Mesendoderm (in vitro differentiated cells): Measurements from ENCODE around the gene EGFR.

ENCODE experiments used
- DNase-seq: peaks from one replicate; pipeline ENCODE4 v3.0.0; 2013
- H2AK5ac ChIP-seq: 2 replicates; pipeline ENCODE4 v1.6.1; 2013; ENCODE audit warnings: low read length, inconsistent platforms
- H2BK120ac ChIP-seq: 2 replicates; pipeline ENCODE4 v1.6.1; 2013; ENCODE audit warnings: low read depth, mild to moderate bottlenecking, low read length, moderate library complexity, mixed read lengths
- H2BK15ac ChIP-seq: replicated peaks from 2 replicates; pipeline ENCODE4 v1.6.1; 2013; ENCODE audit warnings: low read depth, mild to moderate bottlenecking, moderate library complexity
- H2BK5ac ChIP-seq: 2 replicates; pipeline ENCODE4 v1.6.1; 2013; ENCODE audit warnings: low read length, inconsistent platforms
- H3K18ac ChIP-seq: 2 replicates; pipeline ENCODE4 v1.6.1; 2013; ENCODE audit warnings: mild to moderate bottlenecking, low read length, mixed read lengths
- H3K23ac ChIP-seq: one replicate; pipeline ENCODE4 v1.6.1; 2013; ENCODE audit warnings: low read length
- H3K27ac ChIP-seq: 2 replicates; pipeline ENCODE4 v1.5.1; 2013; ENCODE audit warnings: low read depth, mild to moderate bottlenecking, inconsistent platforms, low read length, moderate library complexity
- H3K27me3 ChIP-seq: 2 replicates; pipeline ENCODE4 v1.6.1; 2013; ENCODE audit warnings: low read length, control low read depth, mild to moderate bottlenecking, inconsistent platforms; ENCODE audit not compliant: insufficient read depth, poor library complexity
- H3K36me3 ChIP-seq: 2 replicates; pipeline ENCODE4 v1.6.1; 2013; ENCODE audit warnings: low read length, inconsistent platforms; ENCODE audit not compliant: control insufficient read depth, insufficient read depth
- H3K4ac ChIP-seq: one replicate; pipeline ENCODE4 v1.6.1; 2013; ENCODE audit warnings: low read depth, mild to moderate bottlenecking, low read length, moderate library complexity
- H3K4me1 ChIP-seq: 2 replicates; pipeline ENCODE4 v1.6.1; 2013; ENCODE audit warnings: low read depth, low read length, inconsistent platforms; ENCODE audit not compliant: control insufficient read depth
- H3K4me2 ChIP-seq: 2 replicates; pipeline ENCODE4 v1.6.1; 2013; ENCODE audit warnings: low read length
- H3K4me3 ChIP-seq: 2 replicates; pipeline ENCODE4 v1.5.1; 2013; ENCODE audit warnings: mild to moderate bottlenecking, low read length
- H3K56ac ChIP-seq: one replicate; pipeline ENCODE4 v1.6.1; 2013; ENCODE audit warnings: low read length
- H3K79me1 ChIP-seq: 2 replicates; pipeline ENCODE4 v1.6.1; 2013; ENCODE audit warnings: low read length, inconsistent platforms
- H3K79me2 ChIP-seq: 2 replicates; pipeline ENCODE4 v1.6.1; 2013; ENCODE audit warnings: mild to moderate bottlenecking, low read length; ENCODE audit not compliant: control insufficient read depth, insufficient read depth
- H3K9ac ChIP-seq: 2 replicates; pipeline ENCODE4 v1.6.1; 2013; ENCODE audit warnings: low read length, inconsistent platforms
- H4K5ac ChIP-seq: one replicate; pipeline ENCODE4 v1.6.1; 2013; ENCODE audit warnings: low read length
- H4K8ac ChIP-seq: one replicate; pipeline ENCODE4 v1.6.1; 2013; ENCODE audit warnings: low read depth, mild to moderate bottlenecking, control low read depth, low read length, moderate library complexity
- WGBS: extraction: QIAGEN DNeasy Blood & Tissue Kit; methylation state at CpG from one replicate; pipeline ENCODE4 v1.1.7; 2013; ENCODE audit warnings: low lambda C conversion rate, missing lambda C conversion rate; ENCODE audit not compliant: insufficient coverage; ENCODE audit errors: extremely low coverage; 5-methylcytosine and 5-hydroxymethylcytosine counted together

EGFR gene

DNA sequence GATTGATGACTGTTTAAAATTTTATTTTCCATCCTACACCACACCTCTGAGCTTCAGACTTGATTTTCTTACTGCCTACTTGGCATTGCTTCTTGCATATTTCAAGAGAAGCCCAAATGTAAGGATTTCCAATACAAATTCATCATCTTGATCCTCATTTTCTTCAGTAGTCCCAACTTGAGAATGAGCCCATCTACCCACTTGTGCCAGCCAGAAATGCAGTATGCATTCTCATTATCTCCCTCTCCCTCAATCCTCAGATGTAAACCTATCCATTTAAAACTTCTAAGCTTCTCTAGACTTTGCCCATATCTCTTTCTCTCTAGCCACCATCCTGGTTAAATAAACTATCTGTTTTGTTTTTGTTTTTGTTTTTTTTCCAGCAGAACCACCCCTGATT, 22.4 kb upstream of the EGFR start:
- no peak overlapping the region for H3K4me2 ChIP-seq
- H3K27ac ChIP-seq: no peak overlapping the region

GRCh38 chr7:55004579-55004978, 14.2 kb upstream of the EGFR start:
- H2BK15ac ChIP-seq: no peak overlapping the region
- H3K36me3 ChIP-seq: no peaks in the 10 kb centered on the region
- no peak overlapping the region for H4K8ac ChIP-seq
- H3K27ac ChIP-seq: no peak overlapping the region
- H2AK5ac ChIP-seq: no peak overlapping the region
- H3K79me2 ChIP-seq: no peaks in the 10 kb centered on the region
- no peak overlapping the region for H3K4me2 ChIP-seq
- WGBS: no CpG with 5 or more reads among the region's 29 CpGs
- no peaks in the 10 kb centered on the region for H3K27me3 ChIP-seq
- DNase-seq: no peak
- no peaks in the 10 kb centered on the region for H3K79me1 ChIP-seq
- no peak overlapping the region for H2BK5ac ChIP-seq
- no peaks in the 10 kb centered on the region for H3K4me1 ChIP-seq
- H2BK120ac ChIP-seq: no peak overlapping the region
- no peak overlapping the region for H3K4ac ChIP-seq
- H3K9ac ChIP-seq: no peak overlapping the region
- no peak overlapping the region for H3K23ac ChIP-seq
- no peak overlapping the region for H3K4me3 ChIP-seq
- no peak overlapping the region for H4K5ac ChIP-seq
- no peak overlapping the region for H3K18ac ChIP-seq
- H3K56ac ChIP-seq: no peak overlapping the region

More for the DNA sequence above, 22.4 kb upstream of the EGFR start:
- Histone ChIP-seq H4K8ac (no peak overlapping the region), H3K79me2 (no peaks in the 10 kb centered on the region), H3K56ac (no peak overlapping the region), H2BK120ac (no peak overlapping the region), H4K5ac (no peak overlapping the region), H2AK5ac (no peak overlapping the region), H2BK5ac (no peak overlapping the region), H3K9ac (no peak overlapping the region), H3K27me3 (no peaks in the 10 kb centered on the region), H3K23ac (no peak overlapping the region), H3K4me3 (no peak overlapping the region), H3K4ac (no peak overlapping the region), H2BK15ac (no peak overlapping the region), H3K4me1 (no peaks in the 10 kb centered on the region), H3K36me3 (no peaks in the 10 kb centered on the region), H3K79me1 (no peaks in the 10 kb centered on the region), H3K18ac (no peak overlapping the region)
- no peak for DNase-seq

DNA sequence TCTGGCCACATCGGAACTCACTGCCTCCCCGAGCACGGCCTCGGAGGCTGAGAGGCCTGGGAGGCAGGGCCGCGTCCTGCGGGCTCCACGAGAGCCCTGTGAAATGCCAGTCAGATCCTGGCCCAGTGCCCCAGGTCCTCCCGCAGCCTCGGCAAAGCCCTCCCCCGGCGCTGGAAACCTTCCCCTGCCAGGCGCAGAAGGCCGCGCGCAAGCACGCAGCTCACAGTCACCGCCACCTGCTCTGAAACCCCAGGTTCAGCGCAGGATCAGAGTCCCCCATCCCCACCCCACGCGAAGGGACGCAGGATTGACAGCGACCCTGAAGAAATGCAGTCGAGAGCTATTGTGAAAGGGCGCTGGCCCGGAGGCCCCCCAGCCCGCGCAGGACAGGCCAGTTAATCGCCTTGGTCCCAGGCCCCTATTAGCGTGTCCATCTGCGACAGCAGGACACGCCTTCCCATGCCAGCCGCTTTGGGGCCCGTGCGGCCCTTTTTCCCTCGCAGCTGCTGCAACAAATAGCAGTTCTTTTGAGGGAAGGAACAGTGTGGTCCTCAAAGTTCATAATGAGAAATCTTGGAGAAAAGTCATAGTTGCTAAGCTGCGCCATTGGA, 13.5 kb upstream of the EGFR start:
- peak overlapping the region; percentile 86 for H3K23ac ChIP-seq
- WGBS: no CpG with 5 or more reads among the region's 37 CpGs

GRCh38 chr7:55006499-55006898, 12.3 kb upstream of the EGFR start:
- Histone ChIP-seq H4K5ac (no peak overlapping the region), H4K8ac (no peak overlapping the region), H2AK5ac (no peak overlapping the region), H3K9ac (no peak overlapping the region), H2BK120ac (no peak overlapping the region), H2BK15ac (no peak overlapping the region), H3K23ac (no peak overlapping the region), H3K36me3 (no peaks in the 10 kb centered on the region), H3K79me1 (no peaks in the 10 kb centered on the region), H3K4ac (no peak overlapping the region), H3K79me2 (no peaks in the 10 kb centered on the region), H3K27ac (no peak overlapping the region), H3K4me3 (no peak overlapping the region), H2BK5ac (no peak overlapping the region), H3K18ac (no peak overlapping the region), H3K27me3 (no peaks in the 10 kb centered on the region), H3K56ac (no peak overlapping the region), H3K4me1 (no peaks in the 10 kb centered on the region), H3K4me2 (no peak overlapping the region)
- no CpG with 5 or more reads among the region's 11 CpGs for WGBS
- DNase-seq: peak; percentile 11

More for the DNA sequence above, 13.5 kb upstream of the EGFR start:
- Histone ChIP-seq H3K27me3 (no peaks in the 10 kb centered on the region), H3K79me2 (no peaks in the 10 kb centered on the region), H2BK120ac (no peak overlapping the region), H3K56ac (no peak overlapping the region), H2AK5ac (no peak overlapping the region), H2BK5ac (no peak overlapping the region), H2BK15ac (no peak overlapping the region), H4K5ac (no peak overlapping the region), H3K9ac (no peak overlapping the region), H4K8ac (no peak overlapping the region), H3K4me3 (no peak overlapping the region), H3K4ac (no peak overlapping the region), H3K4me2 (no peak overlapping the region), H3K4me1 (no peaks in the 10 kb centered on the region), H3K18ac (no peak overlapping the region), H3K79me1 (no peaks in the 10 kb centered on the region), H3K36me3 (no peaks in the 10 kb centered on the region), H3K27ac (no peak overlapping the region)
- no peak for DNase-seq

GRCh38 chr7:55013851-55014250, 5.0 kb upstream of the EGFR start:
- Histone ChIP-seq H3K36me3 (no peaks in the 10 kb centered on the region), H3K79me1 (no peaks in the 10 kb centered on the region), H3K4me3 (no peak overlapping the region), H2BK5ac (no peak overlapping the region), H2BK15ac (no peak overlapping the region), H3K27ac (no peak overlapping the region), H3K23ac (no peak overlapping the region), H3K4me1 (no peaks in the 10 kb centered on the region), H3K4me2 (no peak overlapping the region), H4K8ac (no peak overlapping the region), H3K79me2 (no peaks in the 10 kb centered on the region), H3K56ac (no peak overlapping the region), H3K4ac (no peak overlapping the region), H2BK120ac (no peak overlapping the region), H4K5ac (no peak overlapping the region), H3K27me3 (peaks cover 2% of the 10 kb centered on the region), H3K18ac (no peak overlapping the region), H3K9ac (no peak overlapping the region), H2AK5ac (no peak overlapping the region)
- no CpG with 5 or more reads among the region's 1 CpG for whole genome bisulfite sequencing
- DNase-seq: no peak

GRCh38 chr7:55016061-55016745, 2.6 kb upstream of the EGFR start:
- Histone ChIP-seq H3K4me3 (no peak overlapping the region), H3K79me2 (no peaks in the 10 kb centered on the region), H3K18ac (no peak overlapping the region), H3K4me2 (no peak overlapping the region), H4K8ac (no peak overlapping the region), H3K23ac (no peak overlapping the region), H2AK5ac (no peak overlapping the region), H4K5ac (no peak overlapping the region), H2BK5ac (no peak overlapping the region), H2BK120ac (no peak overlapping the region), H3K56ac (no peak overlapping the region), H3K4ac (no peak overlapping the region), H3K4me1 (no peaks in the 10 kb centered on the region), H3K27ac (no peak overlapping the region), H3K9ac (no peak overlapping the region), H3K79me1 (no peaks in the 10 kb centered on the region), H3K27me3 (peaks cover 2% of the 10 kb centered on the region), H3K36me3 (no peaks in the 10 kb centered on the region), H2BK15ac (no peak overlapping the region)
- no peak for DNase-seq
- no CpG with 5 or more reads among the region's 5 CpGs for WGBS
